Measurements from ENCODE around the gene ABCA7. TPM values are rescaled to one million over a fixed set of nuclear protein-coding genes. Genes with fewer than 3 reads are reported as not detected.
"Not testable (repeated sequence)": the region's sequence is repeated elsewhere in the genome, so short reads cannot be mapped to it uniquely, and the experiment has no call there.

The ABCA7 gene
- total RNA-seq, 2 experiments from 2014 or later: 145 to 146 TPM

GRCh38 chr19:1015782-1016646, 23.9 kb upstream of the ABCA7 start:
- H3K27ac Mint-ChIP-seq: peak overlapping the region; percentile 16
- H3K27me3 Mint-ChIP-seq: no peaks in the 10 kb centered on the region
- H3K4me3 Mint-ChIP-seq: no peak overlapping the region
- peaks cover 11% of the 10 kb centered on the region for H3K4me1 Mint-ChIP-seq
- POLR2A ChIA-PET: interaction anchor here (0.6 to 1.0 kb wide), 3 partner anchors 20 to 69 kb away, joined by 3 read pairs; partner anchors contain the start of gene ARHGAP45
- no peaks in the 10 kb centered on the region for H3K9me3 Mint-ChIP-seq
- ATAC-seq (ENCODE audit: low read depth) (no peak), DNase-seq (no peak)
- H3K36me3 Mint-ChIP-seq: peaks cover 4% of the 10 kb centered on the region

- peak overlapping the region; percentile 68 for H3K27ac Mint-ChIP-seq
- no peak for DNase-seq
- H3K27me3 Mint-ChIP-seq: no peaks in the 10 kb centered on the region
- H3K4me1 Mint-ChIP-seq: peaks cover 17% of the 10 kb centered on the region
- ATAC-seq (ENCODE audit: low read depth): no peak
- H3K9me3 Mint-ChIP-seq: no peaks in the 10 kb centered on the region
- peaks cover 2% of the 10 kb centered on the region for H3K36me3 Mint-ChIP-seq
- peak overlapping the region; percentile 49 for H3K4me3 Mint-ChIP-seq
- POLR2A ChIA-PET: interaction anchor here (0.9 to 1.0 kb wide), 2 partner anchors 20 to 51 kb away, joined by 3 read pairs; partner anchors contain the start of gene ARHGAP45
Observed at GRCh38 chr19:1016647-1017114, 23.2 kb upstream of the ABCA7 start.

- peaks cover 17% of the 10 kb centered on the region for H3K4me1 Mint-ChIP-seq
- ATAC-seq (ENCODE audit: low read depth) (no peak), DNase-seq (no peak)
- POLR2A ChIA-PET: interaction anchor here (0.9 to 1.0 kb wide), 3 partner anchors 21 to 50 kb away, joined by 3 read pairs; partner anchors contain the start of genes ABCA7 and ARHGAP45
- no peaks in the 10 kb centered on the region for H3K9me3 Mint-ChIP-seq
- H3K27ac Mint-ChIP-seq: peak overlapping the region; percentile 68
- peaks cover 2% of the 10 kb centered on the region for H3K36me3 Mint-ChIP-seq
- peak overlapping the region; percentile 49 for H3K4me3 Mint-ChIP-seq
- H3K27me3 Mint-ChIP-seq: no peaks in the 10 kb centered on the region
Observed at GRCh38 chr19:1017115-1017905, 22.6 kb upstream of the ABCA7 start.

GRCh38 chr19:1017906-1018305, 22.0 kb upstream of the ABCA7 start:
- peaks cover 2% of the 10 kb centered on the region for H3K36me3 Mint-ChIP-seq
- POLR2A ChIA-PET: interaction anchor here (1.0 kb wide), 1 partner anchor 22 kb away, joined by 3 read pairs; the partner anchor contains the start of gene ABCA7
- H3K9me3 Mint-ChIP-seq: no peaks in the 10 kb centered on the region
- H3K4me3 Mint-ChIP-seq: peak overlapping the region; percentile 49
- peaks cover 17% of the 10 kb centered on the region for H3K4me1 Mint-ChIP-seq
- DNase-seq (no peak), ATAC-seq (ENCODE audit: low read depth) (no peak)
- H3K27ac Mint-ChIP-seq: peak overlapping the region; percentile 30
- no peaks in the 10 kb centered on the region for H3K27me3 Mint-ChIP-seq

- DNase-seq (no peak), ATAC-seq (ENCODE audit: low read depth) (no peak)
- peaks cover 17% of the 10 kb centered on the region for H3K4me1 Mint-ChIP-seq
- no peaks in the 10 kb centered on the region for H3K9me3 Mint-ChIP-seq
- H3K36me3 Mint-ChIP-seq: peaks cover 2% of the 10 kb centered on the region
- H3K27me3 Mint-ChIP-seq: no peaks in the 10 kb centered on the region
- POLR2A ChIA-PET: interaction anchor here (0.7 kb wide), 2 partner anchors 21 to 251 kb away, joined by 3 read pairs; no protein-coding TSS in a partner anchor
- H3K4me3 Mint-ChIP-seq: peak overlapping the region; percentile 90
- H3K27ac Mint-ChIP-seq: peak overlapping the region; percentile 63
Observed at GRCh38 chr19:1018393-1018792, 21.5 kb upstream of the ABCA7 start.

- no peaks in the 10 kb centered on the region for H3K27me3 Mint-ChIP-seq
- H3K4me1 Mint-ChIP-seq: peaks cover 17% of the 10 kb centered on the region
- peak overlapping the region; percentile 63 for H3K27ac Mint-ChIP-seq
- peaks cover 2% of the 10 kb centered on the region for H3K36me3 Mint-ChIP-seq
- POLR2A ChIA-PET: interaction anchor here (0.7 to 1.9 kb wide), 12 partner anchors 20 to 250 kb away, joined by 3 to 9 read pairs (median 4); partner anchors contain the start of genes ARHGAP45, MED16, RNU6-9 and WDR18
- ATAC-seq (ENCODE audit: low read depth) (no peak), DNase-seq (no peak)
- no peaks in the 10 kb centered on the region for H3K9me3 Mint-ChIP-seq
- H3K4me3 Mint-ChIP-seq: peak overlapping the region; percentile 90
Observed at GRCh38 chr19:1018932-1019615, 20.8 kb upstream of the ABCA7 start.

- H3K27me3 Mint-ChIP-seq: no peaks in the 10 kb centered on the region
- POLR2A ChIA-PET: interaction anchor here (0.6 to 1.9 kb wide), 12 partner anchors 22 to 127 kb away, joined by 3 to 9 read pairs (median 4); partner anchors contain the start of genes ARHGAP45, MED16, RNU6-9 and WDR18
- DNase-seq (no peak), ATAC-seq (ENCODE audit: low read depth) (no peak)
- peak overlapping the region; percentile 90 for H3K4me3 Mint-ChIP-seq
- peaks cover 17% of the 10 kb centered on the region for H3K4me1 Mint-ChIP-seq
- H3K36me3 Mint-ChIP-seq: peaks cover 2% of the 10 kb centered on the region
- H3K9me3 Mint-ChIP-seq: no peaks in the 10 kb centered on the region
- peak overlapping the region; percentile 88 for H3K27ac Mint-ChIP-seq
Observed at GRCh38 chr19:1019616-1019961, 20.3 kb upstream of the ABCA7 start.

GRCh38 chr19:1019980-1020867, 19.7 kb upstream of the ABCA7 start:
- Mint-ChIP-seq H3K36me3 (peaks cover 2% of the 10 kb centered on the region), H3K4me3 (peak overlapping the region; percentile 90), H3K9me3 (no peaks in the 10 kb centered on the region), H3K27me3 (no peaks in the 10 kb centered on the region), H3K4me1 (peaks cover 19% of the 10 kb centered on the region), H3K27ac (peak overlapping the region; percentile 88)
- POLR2A ChIA-PET: interaction anchor here (0.6 to 1.9 kb wide), 12 partner anchors 23 to 127 kb away, joined by 3 to 9 read pairs (median 4); partner anchors contain the start of genes ARHGAP45, MED16, RNU6-9 and WDR18
- no peak for ATAC-seq (ENCODE audit: low read depth)
- DNase-seq: no peak

GRCh38 chr19:1020868-1021425, 19.0 kb upstream of the ABCA7 start, which contains the start of gene TMEM259:
TMEM259 (minus strand) TSS chr19:1021123; CDS start chr19:1020996, 127 bp downstream.
- POLR2A ChIA-PET: interaction anchor here (0.7 to 3.4 kb wide), 17 partner anchors 10 to 248 kb away, joined by 3 to 52 read pairs (median 7); partner anchors contain the start of genes ABCA7, ARHGAP45, CIRBP and WDR18
- DNase-seq: peak; percentile 97
- peak within 1 kb of the TSS; percentile 90 for H3K4me3 Mint-ChIP-seq
- H3K9me3 Mint-ChIP-seq: no peaks in the 10 kb centered on the region
- H3K36me3 Mint-ChIP-seq: peaks cover 2% of the 10 kb centered on the region
- H3K4me1 Mint-ChIP-seq: peaks cover 20% of the 10 kb centered on the region
- H3K27ac Mint-ChIP-seq: peak within 1 kb of the TSS; percentile 99
- no peaks in the 10 kb centered on the region for H3K27me3 Mint-ChIP-seq
- ATAC-seq (ENCODE audit: low read depth): peak; percentile 86

GRCh38 chr19:1023883-1024188, 16.1 kb upstream of the ABCA7 start:
- POLR2A ChIA-PET: interaction anchor here (3.4 kb wide), 1 partner anchor 43 kb away, joined by 52 read pairs; the partner anchor contains the start of gene ARHGAP45
- not testable (repeated sequence) for H3K9me3 Mint-ChIP-seq, H3K27ac Mint-ChIP-seq

GRCh38 chr19:1025080-1025479, 14.8 kb upstream of the ABCA7 start:
- H3K4me3 Mint-ChIP-seq; H3K27me3 Mint-ChIP-seq; ATAC-seq (ENCODE audit: low read depth); H3K9me3 Mint-ChIP-seq; H3K27ac Mint-ChIP-seq; DNase-seq; H3K36me3 Mint-ChIP-seq: not testable (repeated sequence)
- POLR2A ChIA-PET: interaction anchor here (6.2 to 7.0 kb wide), 4 partner anchors 14 to 63 kb away, joined by 73 to 130 read pairs (median 83); partner anchors contain the start of genes ABCA7 and ARHGAP45
- peaks cover 14% of the 10 kb centered on the region for H3K4me1 Mint-ChIP-seq

More at GRCh38 chr19:1023883-1024188, 16.1 kb upstream of the ABCA7 start:
- not testable (repeated sequence) for H3K36me3 Mint-ChIP-seq; ATAC-seq (ENCODE audit: low read depth); H3K4me3 Mint-ChIP-seq; H3K27me3 Mint-ChIP-seq; DNase-seq
- H3K4me1 Mint-ChIP-seq: peaks cover 11% of the 10 kb centered on the region
